GM12873 (cell line): ENCODE data around the gene TFCP2L1.

ENCODE experiments used
- TF ChIP-seq, protein P1 (sequence below): IDR thresholded peaks from 2 replicates; pipeline ENCODE4 v1.5.1; 2012; ENCODE audit warnings: low read depth, mild to moderate bottlenecking, moderate library complexity, low read length, control low read depth; ENCODE audit not compliant: insufficient read depth; ENCODE audit errors: missing control alignments

The TFCP2L1 gene

GRCh38 chr2:121237336-121237979, 47.5 kb downstream of the TFCP2L1 start:
- TF ChIP-seq, protein P1, sequence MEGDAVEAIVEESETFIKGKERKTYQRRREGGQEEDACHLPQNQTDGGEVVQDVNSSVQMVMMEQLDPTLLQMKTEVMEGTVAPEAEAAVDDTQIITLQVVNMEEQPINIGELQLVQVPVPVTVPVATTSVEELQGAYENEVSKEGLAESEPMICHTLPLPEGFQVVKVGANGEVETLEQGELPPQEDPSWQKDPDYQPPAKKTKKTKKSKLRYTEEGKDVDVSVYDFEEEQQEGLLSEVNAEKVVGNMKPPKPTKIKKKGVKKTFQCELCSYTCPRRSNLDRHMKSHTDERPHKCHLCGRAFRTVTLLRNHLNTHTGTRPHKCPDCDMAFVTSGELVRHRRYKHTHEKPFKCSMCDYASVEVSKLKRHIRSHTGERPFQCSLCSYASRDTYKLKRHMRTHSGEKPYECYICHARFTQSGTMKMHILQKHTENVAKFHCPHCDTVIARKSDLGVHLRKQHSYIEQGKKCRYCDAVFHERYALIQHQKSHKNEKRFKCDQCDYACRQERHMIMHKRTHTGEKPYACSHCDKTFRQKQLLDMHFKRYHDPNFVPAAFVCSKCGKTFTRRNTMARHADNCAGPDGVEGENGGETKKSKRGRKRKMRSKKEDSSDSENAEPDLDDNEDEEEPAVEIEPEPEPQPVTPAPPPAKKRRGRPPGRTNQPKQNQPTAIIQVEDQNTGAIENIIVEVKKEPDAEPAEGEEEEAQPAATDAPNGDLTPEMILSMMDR: no peak

GRCh38 chr2:121236650-121237180, 48.3 kb downstream of the TFCP2L1 start:
- TF ChIP-seq, protein P1: no peak

DNA sequence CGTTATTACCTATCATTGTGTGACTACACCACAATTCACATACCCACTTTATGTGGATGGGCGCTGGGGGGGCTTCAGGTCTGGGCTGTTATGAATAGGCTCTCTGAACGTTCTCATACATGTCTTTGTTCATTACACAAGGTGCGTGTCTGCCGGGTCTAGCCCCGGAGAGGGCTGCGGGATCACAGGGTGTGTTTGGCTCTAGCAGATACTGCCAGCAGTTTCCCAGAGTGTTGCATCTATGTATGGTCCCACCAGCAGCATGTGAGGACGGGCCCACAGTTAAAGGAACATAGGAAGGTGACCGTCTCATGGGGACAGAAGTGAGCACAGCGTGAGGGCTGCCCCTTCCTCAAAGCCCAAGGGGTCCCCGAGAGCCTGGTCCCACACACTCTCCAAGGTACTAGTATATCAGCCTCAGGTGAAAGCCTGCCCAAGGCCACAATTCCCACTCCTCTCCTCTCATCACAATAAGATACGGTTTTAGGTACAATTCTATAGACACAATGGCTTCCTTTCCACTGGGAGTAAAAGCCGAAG, 48.8 kb downstream of the TFCP2L1 start:
- TF ChIP-seq, protein P1: no peak

DNA sequence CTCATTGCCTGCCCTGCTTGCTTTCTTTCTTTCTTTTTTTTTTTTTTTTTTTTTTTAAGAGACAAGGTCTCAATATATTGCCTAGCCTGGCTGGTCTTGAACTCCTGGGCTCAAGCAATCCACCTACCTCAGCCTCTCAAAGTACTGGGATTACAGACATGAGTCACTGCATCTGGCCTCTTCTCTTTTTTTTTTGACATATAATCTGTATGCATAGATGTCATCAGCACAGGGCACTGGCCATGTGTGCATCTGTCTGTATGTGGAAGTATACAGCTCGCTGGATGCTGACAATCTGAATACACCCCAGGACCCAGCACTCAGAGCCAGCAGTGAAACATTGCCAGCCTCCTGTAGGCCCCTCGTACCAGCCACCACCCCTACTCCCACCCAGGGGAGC, 49.5 kb downstream of the TFCP2L1 start:
- TF ChIP-seq, protein P1: no peak

DNA sequence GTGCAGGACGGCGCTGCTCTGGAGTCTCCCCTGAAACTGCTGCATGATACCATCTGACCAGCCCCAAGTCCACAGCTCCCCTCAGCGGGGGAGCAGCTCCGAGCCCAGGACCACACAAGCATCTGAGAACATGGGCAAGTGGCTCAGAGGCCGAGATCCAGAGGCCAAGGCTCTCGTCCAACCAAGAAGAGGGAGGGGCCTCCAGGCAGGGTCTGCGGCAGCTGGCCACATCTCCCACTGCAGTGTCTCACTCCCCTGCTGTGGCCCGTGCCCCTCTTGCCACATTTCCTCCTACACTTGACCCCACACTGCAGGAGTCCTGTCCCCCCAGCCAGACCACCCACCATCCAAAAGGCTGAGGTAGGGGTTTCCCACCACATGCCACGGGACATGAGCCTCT, 50.2 kb downstream of the TFCP2L1 start:
- TF ChIP-seq, protein P1: no peak

GRCh38 chr2:121234144-121234543, 50.9 kb downstream of the TFCP2L1 start:
- TF ChIP-seq, protein P1: no peak

DNA sequence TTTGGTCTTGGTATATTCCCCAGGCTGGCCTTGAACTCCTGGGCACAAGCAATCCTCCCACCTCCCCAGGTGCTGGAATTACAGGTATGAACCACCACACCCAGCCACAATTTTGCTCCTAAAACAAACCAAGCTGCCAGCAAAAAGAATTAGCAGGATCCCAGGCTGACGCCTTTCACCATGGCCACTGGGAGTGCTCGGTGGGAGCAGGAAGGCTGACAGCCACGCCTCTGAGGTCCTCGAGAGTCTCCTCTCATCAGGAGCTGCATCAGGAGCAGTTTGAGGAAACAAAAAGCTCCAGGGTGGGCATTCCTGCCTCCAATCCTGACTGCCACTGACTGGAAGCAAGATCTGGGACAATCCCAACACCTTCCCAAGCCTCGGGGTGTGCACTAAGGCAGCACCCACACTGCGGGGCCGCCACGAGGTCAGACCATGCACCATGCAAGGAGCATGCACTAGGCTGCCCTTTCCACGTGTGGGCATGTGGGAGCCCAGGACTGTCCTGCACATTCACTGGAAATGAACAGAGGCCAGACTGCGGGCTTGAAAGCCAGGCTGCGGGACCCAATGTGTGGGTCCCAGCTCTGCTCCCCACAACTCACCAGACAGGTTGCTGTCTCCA, 51.4 kb downstream of the TFCP2L1 start:
- TF ChIP-seq, protein P1: no peak
